DND-41 (cell line): Measurements from ENCODE around the gene MCU.

Experiments
- CTCF ChIP-seq: IDR thresholded peaks from 2 replicates; pipeline ENCODE4 v1.5.1; 2012; ENCODE audit warnings: borderline replicate concordance, low read length, moderate library complexity, mild to moderate bottlenecking; ENCODE audit not compliant: poor library complexity, severe bottlenecking; ENCODE audit errors: extremely low read depth
- EZH2 ChIP-seq: IDR thresholded peaks from 3 replicates; pipeline ENCODE4 v1.6.1; 2012; ENCODE audit warnings: borderline replicate concordance, low read depth, mild to moderate bottlenecking, moderate library complexity, low read length, inconsistent platforms; ENCODE audit not compliant: severe bottlenecking

GRCh38 chr10:72855129-72855528 is 163.2 kb downstream of the MCU start:
- TF ChIP-seq CTCF (no peak), EZH2 (no peak)
